HG02623 (cell line): ENCODE measurements around the gene ARHGAP6.
"Not testable (repeated sequence)": the region's sequence is repeated elsewhere in the genome, so short reads cannot be mapped to it uniquely, and the experiment has no call there.

Experiments used
- ATAC-seq: cut with Tn5 transposase; IDR thresholded peaks from one replicate; pipeline ENCODE4 v1.9.1; 2021; ENCODE audit warnings: moderate library complexity; ENCODE audit not compliant: unreplicated experiment

ARHGAP6 gene

DNA sequence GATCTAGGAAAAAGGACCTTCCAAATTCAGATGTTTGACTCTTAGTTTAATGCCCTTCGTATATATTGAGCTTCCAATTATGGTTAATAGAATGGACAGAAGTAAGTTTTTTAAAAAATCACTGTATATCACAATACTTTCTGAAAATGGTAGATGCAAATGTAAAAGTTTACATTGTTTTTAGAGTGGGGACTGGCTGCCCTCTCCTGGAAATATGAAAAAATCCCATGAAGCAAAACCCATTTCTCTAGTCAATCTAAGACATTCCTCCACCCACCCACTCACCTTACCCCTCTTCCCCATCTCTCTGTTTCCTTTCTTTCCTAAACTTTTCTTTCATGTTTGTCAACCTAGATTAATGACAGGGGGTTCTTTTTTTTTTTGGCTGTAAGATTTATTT is 134.5 kb downstream of the ARHGAP6 start:
- no peak for ATAC-seq

DNA sequence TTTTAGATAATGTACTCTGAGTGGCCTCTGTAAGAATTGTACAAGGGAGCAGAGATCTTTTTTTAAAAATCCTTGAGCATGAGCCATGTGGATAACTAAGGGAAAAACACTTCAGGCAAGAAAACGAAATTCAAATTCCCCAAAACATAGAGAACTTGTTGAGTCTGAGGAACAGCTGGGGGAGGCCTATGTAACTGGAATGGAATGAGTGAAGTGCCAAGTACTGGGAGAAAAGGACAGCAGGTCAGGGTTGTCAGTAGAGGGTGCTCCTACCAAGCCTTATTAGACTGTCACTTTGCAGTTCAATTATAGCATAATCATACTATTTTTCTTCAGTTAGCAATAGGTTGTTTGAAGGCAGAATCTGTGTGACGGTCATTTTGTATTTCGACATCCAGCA is 135.1 kb downstream of the ARHGAP6 start:
- ATAC-seq: no peak

- ATAC-seq: no peak
Measured at GRCh38 chrX:11528623-11529022, 137.1 kb downstream of the ARHGAP6 start.

- no peak for ATAC-seq
Measured at GRCh38 chrX:11525685-11526084, 140.0 kb downstream of the ARHGAP6 start.

DNA sequence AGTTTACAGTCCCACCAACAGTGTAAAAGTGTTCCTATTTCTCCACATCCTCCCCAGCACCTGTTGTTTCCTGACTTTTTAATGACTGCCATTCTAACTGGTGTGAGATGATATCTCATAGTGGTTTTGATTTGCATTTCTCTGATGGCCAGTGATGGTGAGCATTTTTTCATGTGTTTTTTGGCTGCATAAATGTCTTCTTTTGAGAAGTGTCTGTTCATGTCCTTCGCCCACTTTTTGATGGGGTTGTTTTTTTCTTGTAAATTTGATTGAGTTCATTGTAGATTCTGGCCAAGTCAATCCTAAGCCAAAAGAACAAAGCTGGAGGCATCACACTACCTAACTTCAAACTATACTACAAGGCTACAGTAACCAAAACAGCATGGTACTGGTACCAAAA is 146.5 kb downstream of the ARHGAP6 start:
- ATAC-seq: not testable (repeated sequence)

GRCh38 chrX:11509786-11510185 is 155.9 kb downstream of the ARHGAP6 start:
- ATAC-seq: no peak

DNA sequence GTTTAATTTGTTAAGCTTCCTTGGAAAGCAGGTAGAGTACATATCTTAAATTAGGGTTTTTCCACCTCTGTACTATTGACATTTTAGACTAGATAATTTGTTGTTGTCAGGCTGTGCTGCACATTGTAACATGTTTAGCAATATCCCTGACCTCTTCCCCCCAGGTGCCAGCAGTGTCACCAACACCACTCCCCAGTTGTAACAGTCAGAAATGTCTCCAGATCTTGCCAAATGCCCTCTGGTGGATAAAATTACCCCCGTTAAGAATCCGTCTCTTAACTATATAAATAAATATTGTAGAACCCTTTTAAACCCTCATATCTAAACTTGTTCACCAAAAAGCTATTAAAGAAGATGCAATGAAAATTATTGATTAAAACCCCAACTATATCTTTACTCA is 161.5 kb downstream of the ARHGAP6 start:
- no peak for ATAC-seq

DNA sequence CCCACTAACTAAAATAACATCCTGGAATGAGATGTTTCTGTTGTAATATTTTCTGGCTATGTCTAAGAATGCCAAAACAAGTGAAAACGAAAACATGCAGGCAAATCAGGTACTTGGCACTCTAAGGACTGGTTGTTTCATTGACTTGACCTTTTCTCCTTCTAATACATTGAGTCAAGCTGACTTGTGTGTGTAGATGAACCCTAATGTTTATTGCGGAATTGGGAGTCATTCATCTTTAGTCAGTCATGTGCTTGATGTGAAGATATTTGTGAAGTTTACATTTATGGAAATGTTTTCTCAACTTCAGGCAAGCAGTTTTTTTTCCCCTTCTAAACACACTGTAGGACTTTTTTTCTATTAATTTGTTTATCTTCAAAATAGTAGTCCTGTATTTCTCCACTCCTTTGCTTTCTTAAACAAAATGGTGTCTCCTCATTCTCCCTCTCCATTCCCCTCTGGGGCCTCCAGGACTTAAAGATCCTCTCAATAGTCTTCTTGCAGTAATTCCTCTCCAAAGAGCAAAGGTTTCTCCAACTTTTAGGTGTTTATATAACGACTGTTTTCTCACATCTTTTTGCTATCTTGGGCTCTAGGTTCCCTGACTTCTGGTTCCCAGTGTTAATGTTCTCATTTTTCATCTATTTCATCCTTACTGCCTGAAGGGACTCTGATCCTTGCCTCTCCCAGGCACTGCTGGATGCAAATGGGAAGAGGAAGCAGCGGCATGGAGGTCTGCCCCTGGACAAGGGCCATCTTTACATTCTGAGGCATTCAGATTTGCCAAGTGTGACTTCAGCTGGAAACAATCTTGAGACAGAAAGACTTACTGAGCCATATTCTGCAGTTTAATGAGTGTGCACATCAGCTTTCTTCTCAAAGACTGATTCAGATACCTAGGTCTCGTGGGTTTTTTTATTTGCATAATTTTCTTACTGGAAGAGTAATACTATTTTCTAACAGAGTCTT is 166.4 kb downstream of the ARHGAP6 start:
- ATAC-seq: no peak

- not testable (repeated sequence) for ATAC-seq
Measured at GRCh38 chrX:11491375-11491774, 174.3 kb downstream of the ARHGAP6 start.

GRCh38 chrX:11484290-11484689 is 181.4 kb downstream of the ARHGAP6 start:
- no peak for ATAC-seq

DNA sequence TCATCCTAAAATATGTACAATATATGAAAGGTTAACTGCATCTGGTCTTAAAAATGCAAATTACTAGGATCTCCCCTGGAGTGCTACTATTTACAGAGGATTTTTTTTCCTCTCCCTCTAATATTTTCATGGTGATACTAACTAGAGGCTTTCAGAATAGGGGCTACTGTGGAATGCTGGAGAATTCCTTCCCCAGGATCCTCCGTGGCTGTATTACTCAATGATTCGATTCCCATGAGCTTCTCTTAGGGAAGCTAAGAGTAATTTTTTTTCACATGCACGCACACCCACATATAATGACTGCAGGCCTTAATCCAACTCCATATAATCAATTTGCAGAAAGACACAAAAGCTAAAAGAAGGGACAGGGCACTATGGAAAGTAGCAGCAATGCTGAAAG is 184.7 kb downstream of the ARHGAP6 start:
- no peak for ATAC-seq

- ATAC-seq: no peak
Measured at GRCh38 chrX:11480626-11481025, 185.1 kb downstream of the ARHGAP6 start.

DNA sequence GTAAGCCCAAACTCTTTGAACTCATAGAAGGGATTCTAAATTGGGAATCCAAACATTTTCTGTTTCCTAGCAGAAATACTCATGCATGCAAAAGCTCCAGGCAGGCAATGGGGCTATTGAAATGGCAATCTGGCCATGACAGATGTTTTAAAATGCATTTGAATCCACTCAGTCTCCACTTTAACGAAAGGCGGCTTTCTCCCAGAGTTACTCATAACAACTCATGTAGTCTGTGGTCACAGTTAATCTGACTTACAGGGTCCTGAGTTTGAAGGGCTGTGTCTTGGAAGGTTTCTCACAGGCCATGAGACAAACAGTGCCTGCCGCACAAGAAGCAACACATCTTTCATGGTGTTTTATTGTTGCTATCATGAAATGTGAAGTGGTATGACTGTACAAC is 186.8 kb downstream of the ARHGAP6 start:
- no peak for ATAC-seq

- no peak for ATAC-seq
Measured at GRCh38 chrX:11478026-11478425, 187.7 kb downstream of the ARHGAP6 start.

DNA sequence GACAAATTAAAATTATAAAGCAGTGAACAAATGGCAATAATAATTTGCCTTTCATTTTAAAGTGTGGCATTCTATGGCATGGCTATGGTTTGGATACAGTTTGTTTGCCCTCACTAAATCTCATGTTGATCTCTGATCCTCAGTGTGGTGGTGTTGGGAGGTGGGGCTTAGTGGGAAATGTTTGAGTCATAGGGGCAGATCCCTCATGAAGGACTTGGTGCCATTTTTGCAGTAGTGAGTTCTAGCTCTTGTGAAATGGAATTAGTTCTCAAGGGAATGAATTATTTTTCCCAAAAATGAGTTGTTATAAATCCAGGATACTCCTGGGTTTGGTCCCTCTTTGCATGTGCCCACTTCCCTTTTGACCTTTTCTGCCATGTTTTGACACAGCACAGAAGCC is 191.1 kb downstream of the ARHGAP6 start:
- no peak for ATAC-seq

DNA sequence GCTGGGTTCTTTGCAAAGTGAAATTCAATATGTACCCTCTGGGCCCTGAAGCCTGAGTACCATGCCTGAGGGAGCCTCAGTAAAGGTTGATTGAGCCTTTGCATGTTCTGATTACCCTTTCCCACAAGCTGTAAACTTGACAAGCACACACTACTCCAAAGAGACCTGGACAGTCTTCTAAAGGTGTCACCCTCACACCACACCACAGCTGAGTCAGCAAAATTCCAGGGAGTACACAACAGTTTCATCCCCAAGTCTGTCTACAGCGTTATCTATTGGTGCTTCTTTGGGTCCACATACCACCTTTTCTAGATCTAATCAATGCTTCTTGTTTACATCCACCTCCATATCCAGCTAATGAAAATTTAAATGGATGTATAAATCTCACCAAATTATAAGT is 191.7 kb downstream of the ARHGAP6 start:
- no peak for ATAC-seq

- ATAC-seq: no peak
Measured at GRCh38 chrX:11472879-11473278, 192.8 kb downstream of the ARHGAP6 start.

GRCh38 chrX:11472381-11472780 is 193.3 kb downstream of the ARHGAP6 start:
- no peak for ATAC-seq

- no peak for ATAC-seq
Measured at GRCh38 chrX:11470250-11470974, 195.3 kb downstream of the ARHGAP6 start.

DNA sequence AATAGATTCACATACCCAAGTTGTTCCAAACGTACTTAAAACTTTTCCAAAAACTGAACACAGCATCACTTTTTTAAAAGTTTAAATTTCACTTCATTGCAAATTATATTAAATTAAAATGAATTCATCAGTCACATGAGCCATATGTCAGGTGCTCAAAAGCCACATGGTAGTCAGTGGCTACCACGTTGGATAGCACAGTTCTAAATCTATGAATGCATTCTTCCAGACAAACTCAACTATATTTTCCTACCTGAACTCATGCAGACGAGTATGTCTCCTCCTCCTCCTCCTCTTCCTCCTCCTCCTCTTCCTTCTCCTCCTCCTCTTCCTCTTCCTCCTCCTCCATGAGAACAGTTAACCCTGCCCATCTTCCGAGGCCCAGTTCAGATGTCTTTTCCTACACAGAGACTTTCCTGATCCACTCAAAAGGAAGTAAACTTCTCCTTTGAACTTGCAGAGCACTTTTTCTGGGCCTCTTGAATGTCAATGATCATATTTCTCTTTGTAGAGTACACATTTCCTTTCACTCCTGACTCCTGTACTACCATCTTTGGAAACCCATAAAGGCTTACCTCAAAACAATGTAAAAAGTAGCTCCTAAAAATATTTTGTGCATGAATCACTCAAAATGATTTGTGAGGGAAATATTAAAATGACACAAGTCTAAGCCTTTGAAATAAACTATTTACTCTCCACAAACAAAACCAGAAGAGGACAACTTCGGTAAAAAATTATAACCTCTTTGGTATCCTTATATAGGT is 199.9 kb downstream of the ARHGAP6 start:
- no peak for ATAC-seq

DNA sequence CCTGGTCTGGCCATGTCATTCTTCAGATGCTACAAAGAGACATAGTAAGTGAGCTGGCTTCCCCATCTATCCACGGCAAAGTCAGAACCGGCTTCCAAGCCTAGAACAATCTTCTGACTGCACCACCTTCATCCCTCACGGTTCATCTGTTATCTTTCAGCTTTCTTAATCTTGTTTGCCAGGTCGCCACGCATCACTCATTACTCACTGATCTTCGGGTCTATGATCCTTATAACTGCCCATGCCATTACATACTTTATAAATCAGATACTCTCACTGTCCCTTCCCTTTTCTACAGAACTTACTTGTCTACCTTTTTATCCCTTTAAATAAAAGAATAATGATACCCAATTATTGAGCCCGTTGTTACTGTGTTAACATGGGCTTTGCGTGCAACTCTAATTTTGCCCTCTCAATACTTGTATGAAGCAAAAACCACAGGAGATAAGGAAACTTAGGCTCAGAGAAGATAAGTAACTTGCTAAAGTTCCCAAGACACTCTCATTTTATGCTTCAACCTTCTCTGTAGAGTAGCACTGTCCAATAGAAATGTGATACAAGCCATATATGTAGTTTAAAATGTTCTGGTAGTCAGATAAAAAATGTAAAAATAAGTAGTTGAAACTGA is 200.8 kb downstream of the ARHGAP6 start:
- ATAC-seq: no peak
